ENCODE data around the gene DIP2B. TPM values are rescaled to one million over a fixed set of nuclear protein-coding genes. Genes with fewer than 3 reads are reported as not detected.
"Not testable (repeated sequence)": the region's sequence is repeated elsewhere in the genome, so short reads cannot be mapped to it uniquely, and the experiment has no call there.

DIP2B gene
- total RNA-seq, 1 donor, result 32.6 TPM

- no peak for DNase-seq (ENCODE audit: low read depth in 2 of 3, low spot score in 2 of 3)
These were observed 41.9 kb downstream of the DIP2B start for GRCh38 chr12:50546441-50547318.

GRCh38 chr12:50547742-50548141, 43.0 kb downstream of the DIP2B start:
- no peak for DNase-seq (ENCODE audit: low read depth in 2 of 3, low spot score in 2 of 3)

- no peak for DNase-seq (ENCODE audit: low read depth in 2 of 3, low spot score in 2 of 3)
These were observed 45.1 kb downstream of the DIP2B start for GRCh38 chr12:50549885-50550284.

- peak in 2 of 3 donors; percentile 40 to 64 for DNase-seq (ENCODE audit: low read depth in 2 of 3, low spot score in 2 of 3)
These were observed 45.9 kb downstream of the DIP2B start for GRCh38 chr12:50550530-50551223.

- DNase-seq (ENCODE audit: low read depth in 2 of 3, low spot score in 2 of 3), result no peak
These were observed 47.1 kb downstream of the DIP2B start for GRCh38 chr12:50551866-50552265.

GRCh38 chr12:50554651-50555050, 49.9 kb downstream of the DIP2B start:
- no peak for DNase-seq (ENCODE audit: low read depth in 2 of 3, low spot score in 2 of 3)

- DNase-seq (ENCODE audit: low read depth in 2 of 3, low spot score in 2 of 3), result no peak
These were observed 50.7 kb downstream of the DIP2B start for GRCh38 chr12:50555471-50555885.

GRCh38 chr12:50556273-50556672, 51.5 kb downstream of the DIP2B start:
- no peak for DNase-seq (ENCODE audit: low read depth in 2 of 3, low spot score in 2 of 3)

GRCh38 chr12:50556796-50557195, 52.0 kb downstream of the DIP2B start:
- not testable (repeated sequence) for DNase-seq (ENCODE audit: low read depth in 2 of 3, low spot score in 2 of 3)

- DNase-seq (ENCODE audit: low read depth in 2 of 3, low spot score in 2 of 3), result no peak
These were observed 52.6 kb downstream of the DIP2B start for GRCh38 chr12:50557421-50557820.

GRCh38 chr12:50558970-50559369, 54.2 kb downstream of the DIP2B start:
- peak in 1 of 3 donors; percentile 23 for DNase-seq (ENCODE audit: low read depth in 2 of 3, low spot score in 2 of 3)

GRCh38 chr12:50562520-50563433, 58.0 kb downstream of the DIP2B start:
- peak in 1 of 3 donors; percentile 26 for DNase-seq (ENCODE audit: low read depth in 2 of 3, low spot score in 2 of 3)

- no peak for DNase-seq (ENCODE audit: low read depth in 2 of 3, low spot score in 2 of 3)
These were observed 58.6 kb downstream of the DIP2B start for GRCh38 chr12:50563434-50563787.

GRCh38 chr12:50564237-50564947, 59.6 kb downstream of the DIP2B start:
- DNase-seq (ENCODE audit: low read depth in 2 of 3, low spot score in 2 of 3), result peak in 1 of 3 donors; percentile 33

- DNase-seq (ENCODE audit: low read depth in 2 of 3, low spot score in 2 of 3), result no peak
These were observed 60.1 kb downstream of the DIP2B start for GRCh38 chr12:50564948-50565297.

GRCh38 chr12:50566066-50566465, 61.3 kb downstream of the DIP2B start:
- DNase-seq (ENCODE audit: low read depth in 2 of 3, low spot score in 2 of 3), result no peak

GRCh38 chr12:50567926-50568325, 63.1 kb downstream of the DIP2B start:
- no peak for DNase-seq (ENCODE audit: low read depth in 2 of 3, low spot score in 2 of 3)

- no peak for DNase-seq (ENCODE audit: low read depth in 2 of 3, low spot score in 2 of 3)
These were observed 63.7 kb downstream of the DIP2B start for GRCh38 chr12:50568338-50569091.

GRCh38 chr12:50569321-50569720, 64.5 kb downstream of the DIP2B start:
- no peak for DNase-seq (ENCODE audit: low read depth in 2 of 3, low spot score in 2 of 3)

GRCh38 chr12:50569876-50570275, 65.1 kb downstream of the DIP2B start:
- no peak for DNase-seq (ENCODE audit: low read depth in 2 of 3, low spot score in 2 of 3)
